ENCODE results near the gene CORO7.

Gene CORO7

DNA sequence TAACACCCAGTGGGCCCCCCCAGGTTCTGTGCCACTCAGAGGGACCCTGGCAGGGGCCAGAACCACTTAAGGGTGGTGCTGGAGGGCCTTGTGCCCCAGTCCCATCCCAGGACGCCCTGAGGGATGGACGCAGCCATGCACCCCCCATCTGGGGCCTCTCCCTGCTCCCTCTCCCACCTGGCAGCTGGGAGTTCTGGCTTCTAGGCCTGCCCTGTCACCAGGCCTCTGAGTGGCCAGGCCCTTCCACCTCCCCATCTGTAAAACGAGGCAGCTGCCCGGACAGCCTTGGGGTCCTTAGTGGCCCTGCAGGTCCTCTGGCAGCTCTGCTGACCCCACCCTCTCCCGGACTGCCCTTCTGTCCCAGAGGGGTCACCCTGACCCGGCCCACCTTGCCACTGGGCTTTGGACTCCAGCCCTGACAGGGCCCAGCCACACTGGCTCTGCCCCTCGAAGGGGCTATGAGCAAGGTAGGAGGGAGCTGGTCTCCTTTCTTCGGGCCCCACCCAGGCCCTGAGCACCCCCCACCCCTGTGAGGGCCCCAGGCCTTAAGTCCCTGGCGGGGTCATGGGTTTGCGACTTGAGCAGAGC, 77.6 kb downstream of the CORO7 start:
- no peak for DNase-seq
- Histone ChIP-seq H3K14ac (ENCODE audit: low read length in 2 of 2) (no peak overlapping the region), H2BK15ac (ENCODE audit: low read depth, poor library complexity, severe bottlenecking) (no peak overlapping the region), H3K4me3 (ENCODE audit: insufficient read depth in 1 of 2, low read depth in 1 of 2, low read length in 2 of 2) (no peak overlapping the region), H3K36me3 (ENCODE audit: control insufficient read depth in 1 of 2, insufficient read depth in 2 of 2, low read depth in 1 of 2, low read length in 2 of 2) (peaks cover 59 to 79% of the 10 kb centered on the region in 2 experiments), H3K27ac (ENCODE audit: low read length, poor library complexity, severe bottlenecking) (no peak overlapping the region), H4K91ac (ENCODE audit: low read length) (peak overlapping the region; percentile 25), H3K4ac (ENCODE audit: low read depth in 1 of 2, low read length in 2 of 2) (no peak overlapping the region), H2BK12ac (ENCODE audit: low read length in 2 of 2) (no peak overlapping the region), H2AFZ (ENCODE audit: low read depth, low read length) (no peak overlapping the region), H2BK120ac (ENCODE audit: low read depth, low read length) (no peak overlapping the region), H3K9me3 (ENCODE audit: control insufficient read depth, low read length) (no peaks in the 10 kb centered on the region), H4K8ac (ENCODE audit: low read length) (no peak overlapping the region), H3K4me2 (ENCODE audit: low read length, poor library complexity, severe bottlenecking) (no peak overlapping the region), H2BK5ac (ENCODE audit: low read depth, low read length, poor library complexity, severe bottlenecking) (no peak overlapping the region), H3K18ac (ENCODE audit: low read depth in 1 of 2, low read length in 2 of 2) (no peak overlapping the region), H3K23ac (ENCODE audit: low read length in 2 of 2) (no peak overlapping the region), H3K9ac (ENCODE audit: low read length) (no peak overlapping the region), H3K27me3 (ENCODE audit: control insufficient read depth in 1 of 2, insufficient read depth in 1 of 2, low read length in 2 of 2) (no peaks in the 10 kb centered on the region), H3K79me1 (replicated peaks; ENCODE audit: low read length, poor library complexity, severe bottlenecking) (peaks cover 61% of the 10 kb centered on the region), H3K4me1 (ENCODE audit: control insufficient read depth, insufficient read depth, low read depth, low read length) (peaks cover 24% of the 10 kb centered on the region), H2AK5ac (ENCODE audit: low read length, severe bottlenecking) (no peak overlapping the region)
- WGBS: 97% methylated on average over 10 of the region's 10 CpGs

GRCh38 chr16:4338125-4338582, 78.2 kb downstream of the CORO7 start:
- Histone ChIP-seq H2AFZ (ENCODE audit: low read depth, low read length) (no peak overlapping the region), H2BK12ac (ENCODE audit: low read length in 2 of 2) (no peak overlapping the region), H3K27me3 (ENCODE audit: control insufficient read depth in 1 of 2, insufficient read depth in 1 of 2, low read length in 2 of 2) (no peaks in the 10 kb centered on the region), H3K23ac (ENCODE audit: low read length in 2 of 2) (no peak overlapping the region), H3K4me2 (ENCODE audit: low read length, poor library complexity, severe bottlenecking) (no peak overlapping the region), H3K9me3 (ENCODE audit: control insufficient read depth, low read length) (no peaks in the 10 kb centered on the region), H3K4ac (ENCODE audit: low read depth in 1 of 2, low read length in 2 of 2) (no peak overlapping the region), H3K4me3 (ENCODE audit: insufficient read depth in 1 of 2, low read depth in 1 of 2, low read length in 2 of 2) (no peak overlapping the region), H2BK120ac (ENCODE audit: low read depth, low read length) (no peak overlapping the region), H3K36me3 (ENCODE audit: control insufficient read depth in 1 of 2, insufficient read depth in 2 of 2, low read depth in 1 of 2, low read length in 2 of 2) (peaks cover 65 to 83% of the 10 kb centered on the region in 2 experiments), H2BK15ac (ENCODE audit: low read depth, poor library complexity, severe bottlenecking) (no peak overlapping the region), H4K8ac (ENCODE audit: low read length) (peak overlapping the region; percentile 15), H4K91ac (ENCODE audit: low read length) (peak overlapping the region; percentile 47), H3K9ac (ENCODE audit: low read length) (no peak overlapping the region), H3K4me1 (ENCODE audit: control insufficient read depth, insufficient read depth, low read depth, low read length) (peaks cover 21% of the 10 kb centered on the region), H3K14ac (ENCODE audit: low read length in 2 of 2) (no peak overlapping the region), H3K18ac (ENCODE audit: low read depth in 1 of 2, low read length in 2 of 2) (no peak overlapping the region), H3K79me1 (replicated peaks; ENCODE audit: low read length, poor library complexity, severe bottlenecking) (peaks cover 63% of the 10 kb centered on the region), H2BK5ac (ENCODE audit: low read depth, low read length, poor library complexity, severe bottlenecking) (no peak overlapping the region), H2AK5ac (ENCODE audit: low read length, severe bottlenecking) (no peak overlapping the region), H3K27ac (ENCODE audit: low read length, poor library complexity, severe bottlenecking) (no peak overlapping the region)
- no peak for DNase-seq
- 88% methylated on average over 12 of the region's 12 CpGs for WGBS

DNA sequence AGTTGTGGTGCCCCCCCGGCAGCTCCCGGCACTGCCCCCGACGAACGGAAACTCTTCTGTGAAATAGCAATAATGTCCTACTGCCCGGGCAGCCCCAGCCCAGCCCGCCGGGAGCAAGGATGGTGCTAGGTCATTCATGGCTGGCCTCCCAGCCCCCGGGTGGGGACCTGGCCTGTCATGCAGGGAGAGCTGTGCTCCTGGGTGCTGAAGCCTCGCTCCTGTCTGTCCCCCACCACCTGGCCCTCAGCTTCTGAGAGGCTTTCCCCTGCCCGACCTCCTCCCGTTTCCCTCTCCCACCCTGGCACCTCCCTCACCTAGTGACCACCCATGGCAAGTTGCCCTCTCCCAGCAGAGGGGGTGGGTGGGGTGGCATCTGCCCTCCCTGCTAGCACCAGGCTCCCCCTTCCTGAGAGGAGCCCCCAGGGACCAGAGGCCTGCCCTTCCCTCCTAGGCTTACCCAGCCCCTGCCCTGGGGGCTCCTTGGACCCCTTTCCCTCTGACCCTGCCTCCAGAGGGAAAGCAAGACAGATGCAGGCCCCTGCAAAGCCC, 78.8 kb downstream of the CORO7 start:
- H3K4me1 ChIP-seq (ENCODE audit: control insufficient read depth, insufficient read depth, low read depth, low read length): peaks cover 17% of the 10 kb centered on the region

DNA sequence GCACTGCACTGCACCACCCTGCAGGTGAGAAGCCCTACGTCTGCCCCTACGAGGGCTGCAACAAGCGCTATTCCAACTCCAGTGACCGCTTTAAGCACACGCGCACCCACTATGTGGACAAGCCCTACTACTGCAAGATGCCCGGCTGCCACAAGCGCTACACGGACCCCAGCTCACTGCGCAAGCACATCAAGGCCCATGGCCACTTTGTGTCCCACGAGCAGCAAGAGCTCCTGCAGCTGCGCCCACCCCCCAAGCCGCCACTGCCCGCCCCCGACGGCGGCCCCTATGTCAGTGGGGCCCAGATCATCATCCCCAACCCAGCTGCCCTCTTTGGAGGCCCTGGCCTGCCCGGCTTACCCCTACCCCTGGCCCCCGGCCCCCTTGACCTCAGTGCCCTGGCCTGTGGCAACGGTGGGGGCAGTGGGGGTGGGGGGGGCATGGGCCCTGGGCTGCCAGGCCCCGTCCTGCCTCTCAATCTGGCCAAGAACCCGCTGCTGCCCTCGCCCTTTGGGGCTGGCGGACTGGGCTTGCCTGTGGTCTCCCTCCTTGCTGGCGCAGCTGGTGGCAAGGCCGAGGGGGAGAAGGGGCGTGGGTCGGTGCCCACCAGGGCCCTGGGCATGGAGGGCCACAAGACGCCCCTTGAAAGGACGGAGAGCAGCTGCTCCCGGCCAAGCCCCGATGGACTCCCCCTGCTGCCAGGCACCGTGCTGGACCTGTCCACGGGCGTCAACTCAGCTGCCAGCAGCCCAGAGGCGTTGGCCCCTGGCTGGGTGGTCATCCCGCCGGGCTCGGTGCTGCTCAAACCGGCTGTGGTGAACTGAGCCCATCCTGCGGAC, 79.5 kb downstream of the CORO7 start:
- WGBS: 95% methylated on average over 33 of the region's 41 CpGs
- Histone ChIP-seq H4K91ac (ENCODE audit: low read length) (no peak overlapping the region), H3K4ac (ENCODE audit: low read depth in 1 of 2, low read length in 2 of 2) (no peak overlapping the region), H3K18ac (ENCODE audit: low read depth in 1 of 2, low read length in 2 of 2) (no peak overlapping the region), H3K4me3 (ENCODE audit: insufficient read depth in 1 of 2, low read depth in 1 of 2, low read length in 2 of 2) (no peak overlapping the region), H3K9ac (ENCODE audit: low read length) (no peak overlapping the region), H3K79me1 (replicated peaks; ENCODE audit: low read length, poor library complexity, severe bottlenecking) (peaks cover 70% of the 10 kb centered on the region), H2BK120ac (ENCODE audit: low read depth, low read length) (no peak overlapping the region), H3K4me2 (ENCODE audit: low read length, poor library complexity, severe bottlenecking) (no peak overlapping the region), H2BK5ac (ENCODE audit: low read depth, low read length, poor library complexity, severe bottlenecking) (no peak overlapping the region), H3K27ac (ENCODE audit: low read length, poor library complexity, severe bottlenecking) (no peak overlapping the region), H3K14ac (ENCODE audit: low read length in 2 of 2) (no peak overlapping the region), H2AK5ac (ENCODE audit: low read length, severe bottlenecking) (no peak overlapping the region), H3K4me1 (ENCODE audit: control insufficient read depth, insufficient read depth, low read depth, low read length) (peaks cover 17% of the 10 kb centered on the region), H4K8ac (ENCODE audit: low read length) (no peak overlapping the region), H3K27me3 (ENCODE audit: control insufficient read depth in 1 of 2, insufficient read depth in 1 of 2, low read length in 2 of 2) (no peaks in the 10 kb centered on the region), H2BK15ac (ENCODE audit: low read depth, poor library complexity, severe bottlenecking) (peak overlapping the region; percentile 31), H3K36me3 (ENCODE audit: control insufficient read depth in 1 of 2, insufficient read depth in 2 of 2, low read depth in 1 of 2, low read length in 2 of 2) (peaks cover 71 to 92% of the 10 kb centered on the region in 2 experiments), H2AFZ (ENCODE audit: low read depth, low read length) (no peak overlapping the region), H2BK12ac (ENCODE audit: low read length in 2 of 2) (peak overlapping the region in 1 of 2 experiments; percentile 19), H3K9me3 (ENCODE audit: control insufficient read depth, low read length) (no peaks in the 10 kb centered on the region), H3K23ac (ENCODE audit: low read length in 2 of 2) (no peak overlapping the region)
- no peak for DNase-seq

More for the DNA sequence above, 78.8 kb downstream of the CORO7 start:
- Histone ChIP-seq H4K8ac (ENCODE audit: low read length) (no peak overlapping the region), H3K9me3 (ENCODE audit: control insufficient read depth, low read length) (no peaks in the 10 kb centered on the region), H3K4me3 (ENCODE audit: insufficient read depth in 1 of 2, low read depth in 1 of 2, low read length in 2 of 2) (no peak overlapping the region), H3K18ac (ENCODE audit: low read depth in 1 of 2, low read length in 2 of 2) (no peak overlapping the region), H2AFZ (ENCODE audit: low read depth, low read length) (no peak overlapping the region), H3K27ac (ENCODE audit: low read length, poor library complexity, severe bottlenecking) (no peak overlapping the region), H3K4me2 (ENCODE audit: low read length, poor library complexity, severe bottlenecking) (no peak overlapping the region), H3K27me3 (ENCODE audit: control insufficient read depth in 1 of 2, insufficient read depth in 1 of 2, low read length in 2 of 2) (no peaks in the 10 kb centered on the region), H4K91ac (ENCODE audit: low read length) (no peak overlapping the region), H2BK120ac (ENCODE audit: low read depth, low read length) (no peak overlapping the region), H3K36me3 (ENCODE audit: control insufficient read depth in 1 of 2, insufficient read depth in 2 of 2, low read depth in 1 of 2, low read length in 2 of 2) (peaks cover 67 to 85% of the 10 kb centered on the region in 2 experiments), H2BK12ac (ENCODE audit: low read length in 2 of 2) (no peak overlapping the region), H3K14ac (ENCODE audit: low read length in 2 of 2) (no peak overlapping the region), H3K23ac (ENCODE audit: low read length in 2 of 2) (no peak overlapping the region), H2BK15ac (ENCODE audit: low read depth, poor library complexity, severe bottlenecking) (peak overlapping the region; percentile 31), H3K79me1 (replicated peaks; ENCODE audit: low read length, poor library complexity, severe bottlenecking) (peaks cover 63% of the 10 kb centered on the region), H3K9ac (ENCODE audit: low read length) (no peak overlapping the region), H2BK5ac (ENCODE audit: low read depth, low read length, poor library complexity, severe bottlenecking) (no peak overlapping the region), H3K4ac (ENCODE audit: low read depth in 1 of 2, low read length in 2 of 2) (no peak overlapping the region), H2AK5ac (ENCODE audit: low read length, severe bottlenecking) (no peak overlapping the region)
- no peak for DNase-seq
- WGBS: 94% methylated on average over 12 of the region's 12 CpGs

All from mesenchymal stem cell (in vitro differentiated cells and primary cell).